Measurements from ENCODE around the gene OLFML2B.

- TF ChIP-seq, protein P1, sequence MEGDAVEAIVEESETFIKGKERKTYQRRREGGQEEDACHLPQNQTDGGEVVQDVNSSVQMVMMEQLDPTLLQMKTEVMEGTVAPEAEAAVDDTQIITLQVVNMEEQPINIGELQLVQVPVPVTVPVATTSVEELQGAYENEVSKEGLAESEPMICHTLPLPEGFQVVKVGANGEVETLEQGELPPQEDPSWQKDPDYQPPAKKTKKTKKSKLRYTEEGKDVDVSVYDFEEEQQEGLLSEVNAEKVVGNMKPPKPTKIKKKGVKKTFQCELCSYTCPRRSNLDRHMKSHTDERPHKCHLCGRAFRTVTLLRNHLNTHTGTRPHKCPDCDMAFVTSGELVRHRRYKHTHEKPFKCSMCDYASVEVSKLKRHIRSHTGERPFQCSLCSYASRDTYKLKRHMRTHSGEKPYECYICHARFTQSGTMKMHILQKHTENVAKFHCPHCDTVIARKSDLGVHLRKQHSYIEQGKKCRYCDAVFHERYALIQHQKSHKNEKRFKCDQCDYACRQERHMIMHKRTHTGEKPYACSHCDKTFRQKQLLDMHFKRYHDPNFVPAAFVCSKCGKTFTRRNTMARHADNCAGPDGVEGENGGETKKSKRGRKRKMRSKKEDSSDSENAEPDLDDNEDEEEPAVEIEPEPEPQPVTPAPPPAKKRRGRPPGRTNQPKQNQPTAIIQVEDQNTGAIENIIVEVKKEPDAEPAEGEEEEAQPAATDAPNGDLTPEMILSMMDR (IDR thresholded peaks at IDR 0.05) = no peak
- no peak for TF ChIP-seq POLR2AphosphoS5 (IDR thresholded peaks at IDR 0.05)
Measured at GRCh38 chr1:162009501-162010174, 14.0 kb downstream of the OLFML2B start.
